ENCODE results near the gene CACTIN. TPM values are rescaled to one million over a fixed set of nuclear protein-coding genes. Genes with fewer than 3 reads are reported as not detected.
"Not testable (repeated sequence)": the region's sequence is repeated elsewhere in the genome, so short reads cannot be mapped to it uniquely, and the experiment has no call there.

The CACTIN gene
- polyA plus RNA-seq, 1 experiment = 9.3 TPM

GRCh38 chr19:3669082-3669946 lies 42.7 kb upstream of the CACTIN start:
- ChIA-PET POLR2A (no interaction called here), CTCF (interaction anchor here (1.0 kb wide), 1 partner anchor 38 kb away, joined by 3 read pairs; no protein-coding TSS in a partner anchor)
- Histone ChIP-seq H3K27ac (ENCODE audit: low read depth, low read length) (no peak overlapping the region), H3K27me3 (ENCODE audit: control insufficient read depth, insufficient read depth, low read length) (no peaks in the 10 kb centered on the region), H3K4me3 (ENCODE audit: low read depth, low read length) (no peak overlapping the region), H3K9me3 (ENCODE audit: control insufficient read depth, insufficient read depth, low read length) (peaks cover 12% of the 10 kb centered on the region; the same call in 1 of the 2 replicates)
- TF ChIP-seq CTCF (IDR thresholded peaks at IDR 0.05; ENCODE audit: low read depth, low read length) = no peak
- DNase-seq (ENCODE audit: low read depth, low spot score) = no peak

GRCh38 chr19:3668331-3669081 lies 41.9 kb upstream of the CACTIN start:
- ChIA-PET POLR2A (no interaction called here), CTCF (interaction anchor here (1.0 kb wide), 1 partner anchor 38 kb away, joined by 3 read pairs; no protein-coding TSS in a partner anchor)
- no peaks in the 10 kb centered on the region for H3K27me3 ChIP-seq (ENCODE audit: control insufficient read depth, insufficient read depth, low read length)
- H3K27ac ChIP-seq (ENCODE audit: low read depth, low read length) = peak overlapping the region; percentile 21
- H3K9me3 ChIP-seq (ENCODE audit: control insufficient read depth, insufficient read depth, low read length) = peaks cover 4% of the 10 kb centered on the region; the same call in 1 of the 2 replicates
- no peak for TF ChIP-seq CTCF (IDR thresholded peaks at IDR 0.05; ENCODE audit: low read depth, low read length)
- no peak for DNase-seq (ENCODE audit: low read depth, low spot score)
- no peak overlapping the region for H3K4me3 ChIP-seq (ENCODE audit: low read depth, low read length)

DNA sequence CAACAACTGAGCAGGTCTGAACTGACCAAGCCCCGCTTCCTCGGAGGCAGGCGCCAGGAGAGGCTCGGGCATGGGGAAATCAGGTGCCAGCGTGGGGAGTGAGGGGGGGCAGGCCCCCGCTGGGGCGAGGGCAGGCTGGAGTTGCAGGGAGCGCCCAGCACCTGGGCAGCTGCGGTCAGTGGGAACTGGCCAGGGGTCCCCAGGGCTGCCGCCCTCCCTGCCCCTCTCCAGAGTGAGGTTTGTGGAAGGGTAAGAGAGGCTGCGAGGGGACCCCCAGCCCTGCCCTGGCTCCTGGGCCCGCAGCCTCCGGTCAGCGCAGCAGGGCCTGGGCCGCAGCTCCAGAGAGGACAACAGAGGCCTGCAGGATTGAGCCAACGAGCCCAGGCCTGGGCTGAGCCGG lies 41.2 kb upstream of the CACTIN start:
- no peak for DNase-seq (ENCODE audit: low read depth, low spot score)
- no peak overlapping the region for H3K4me3 ChIP-seq (ENCODE audit: low read depth, low read length)
- no peaks in the 10 kb centered on the region; the same call in 1 of the 2 replicates for H3K9me3 ChIP-seq (ENCODE audit: control insufficient read depth, insufficient read depth, low read length)
- CTCF ChIA-PET = no interaction called here
- H3K27ac ChIP-seq (ENCODE audit: low read depth, low read length) = peak overlapping the region; percentile 21
- TF ChIP-seq CTCF (IDR thresholded peaks at IDR 0.05; ENCODE audit: low read depth, low read length) = no peak
- no peaks in the 10 kb centered on the region for H3K27me3 ChIP-seq (ENCODE audit: control insufficient read depth, insufficient read depth, low read length)
- POLR2A ChIA-PET = no interaction called here

DNA sequence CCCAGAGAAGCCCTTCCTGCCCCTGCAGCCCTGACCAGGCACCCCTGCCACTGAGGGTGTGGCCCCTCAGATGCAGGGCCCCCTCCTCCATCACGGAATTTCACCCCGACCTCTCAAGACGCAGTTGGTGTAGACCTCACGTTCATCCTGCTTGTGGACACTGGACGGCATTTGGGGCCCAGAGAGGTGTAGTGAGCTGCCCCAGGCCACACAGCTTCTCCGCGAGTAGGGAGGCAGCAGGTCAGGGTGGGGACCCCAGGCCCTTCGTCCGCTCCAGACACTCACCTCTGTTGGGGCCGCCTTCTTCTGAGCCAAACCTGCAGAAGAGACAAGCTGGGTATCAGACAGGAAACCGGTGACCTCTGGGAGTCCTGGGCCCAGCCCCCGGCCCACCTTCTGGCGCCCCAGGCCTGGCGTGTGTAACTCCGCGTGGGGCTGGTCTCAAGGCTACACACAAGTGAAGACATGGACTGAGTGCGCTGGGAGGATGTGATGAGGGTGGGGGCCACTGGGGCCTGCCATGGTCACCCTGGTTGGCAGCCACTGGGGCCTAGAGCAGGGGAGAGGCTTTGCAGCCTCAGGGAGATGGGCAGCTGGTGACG lies 40.5 kb upstream of the CACTIN start:
- Histone ChIP-seq H3K27me3 (ENCODE audit: control insufficient read depth, insufficient read depth, low read length) (no peaks in the 10 kb centered on the region), H3K9me3 (ENCODE audit: control insufficient read depth, insufficient read depth, low read length) (no peaks in the 10 kb centered on the region; the same call in 1 of the 2 replicates), H3K4me3 (ENCODE audit: low read depth, low read length) (no peak overlapping the region), H3K27ac (ENCODE audit: low read depth, low read length) (no peak overlapping the region)
- no peak for DNase-seq (ENCODE audit: low read depth, low spot score)
- POLR2A ChIA-PET = interaction anchor here (0.7 kb wide), 1 partner anchor 582 kb away, joined by 3 read pairs; no protein-coding TSS in a partner anchor
- CTCF ChIA-PET = no interaction called here
- no peak for TF ChIP-seq CTCF (IDR thresholded peaks at IDR 0.05; ENCODE audit: low read depth, low read length)

DNA sequence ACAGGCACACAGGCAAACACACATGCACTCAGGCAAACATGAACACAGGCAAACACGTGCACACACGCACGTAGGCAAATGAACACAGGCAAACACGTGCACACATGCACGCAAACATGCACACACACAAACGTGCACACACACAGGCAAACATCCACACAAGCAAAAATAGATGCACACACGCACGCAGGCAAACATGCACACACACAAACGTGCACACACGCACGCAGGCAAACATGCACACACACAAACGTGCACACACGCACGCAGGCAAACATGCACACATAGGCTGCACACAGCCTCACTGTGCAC lies 39.9 kb upstream of the CACTIN start:
- ChIA-PET CTCF (interaction anchor here (0.6 to 1.0 kb wide), 6 partner anchors 33 to 539 kb away, joined by 3 to 4 read pairs (median 4); partner anchors contain the start of genes PIP5K1C and TJP3), POLR2A (interaction anchor here (0.7 kb wide), 1 partner anchor 581 kb away, joined by 3 read pairs; no protein-coding TSS in a partner anchor)
- H3K9me3 ChIP-seq (ENCODE audit: control insufficient read depth, insufficient read depth, low read length); H3K4me3 ChIP-seq (ENCODE audit: low read depth, low read length); H3K27ac ChIP-seq (ENCODE audit: low read depth, low read length); DNase-seq (ENCODE audit: low read depth, low spot score); H3K27me3 ChIP-seq (ENCODE audit: control insufficient read depth, insufficient read depth, low read length): not testable (repeated sequence)

Data from AG04450 (cell line).